ENCODE results near the gene FLRT2.

Gene FLRT2, protein sequence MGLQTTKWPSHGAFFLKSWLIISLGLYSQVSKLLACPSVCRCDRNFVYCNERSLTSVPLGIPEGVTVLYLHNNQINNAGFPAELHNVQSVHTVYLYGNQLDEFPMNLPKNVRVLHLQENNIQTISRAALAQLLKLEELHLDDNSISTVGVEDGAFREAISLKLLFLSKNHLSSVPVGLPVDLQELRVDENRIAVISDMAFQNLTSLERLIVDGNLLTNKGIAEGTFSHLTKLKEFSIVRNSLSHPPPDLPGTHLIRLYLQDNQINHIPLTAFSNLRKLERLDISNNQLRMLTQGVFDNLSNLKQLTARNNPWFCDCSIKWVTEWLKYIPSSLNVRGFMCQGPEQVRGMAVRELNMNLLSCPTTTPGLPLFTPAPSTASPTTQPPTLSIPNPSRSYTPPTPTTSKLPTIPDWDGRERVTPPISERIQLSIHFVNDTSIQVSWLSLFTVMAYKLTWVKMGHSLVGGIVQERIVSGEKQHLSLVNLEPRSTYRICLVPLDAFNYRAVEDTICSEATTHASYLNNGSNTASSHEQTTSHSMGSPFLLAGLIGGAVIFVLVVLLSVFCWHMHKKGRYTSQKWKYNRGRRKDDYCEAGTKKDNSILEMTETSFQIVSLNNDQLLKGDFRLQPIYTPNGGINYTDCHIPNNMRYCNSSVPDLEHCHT
- long read RNA-seq, donor 1, full-length matches to known transcripts = 7 of 14 reads
- long read RNA-seq, donor 1, partial matches to known transcripts = 7 of 14 reads
- long read RNA-seq, donor 1, other reads (novel, unspliced or antisense) = 0 of 14 reads
- long read RNA-seq, donor 2, full-length matches to known transcripts = 1 of 6 reads
- long read RNA-seq, donor 2, partial matches to known transcripts = 0 of 6 reads
- long read RNA-seq, donor 2, other reads (novel, unspliced or antisense) = 5 of 6 reads
- long read RNA-seq, donor 3, full-length matches to known transcripts = 2 of 17 reads
- long read RNA-seq, donor 3, partial matches to known transcripts = 6 of 17 reads
- long read RNA-seq, donor 3, other reads (novel, unspliced or antisense) = 9 of 17 reads
- long read RNA-seq, donor 4, full-length matches to known transcripts = 8 of 34 reads
- long read RNA-seq, donor 4, partial matches to known transcripts = 13 of 34 reads
- long read RNA-seq, donor 4, other reads (novel, unspliced or antisense) = 13 of 34 reads
- long read RNA-seq, donor 5, full-length matches to known transcripts = 3 of 10 reads
- long read RNA-seq, donor 5, partial matches to known transcripts = 0 of 10 reads
- long read RNA-seq, donor 5, other reads (novel, unspliced or antisense) = 7 of 10 reads
- long read RNA-seq, donor 6, full-length matches to known transcripts = 2 of 19 reads
- long read RNA-seq, donor 6, partial matches to known transcripts = 17 of 19 reads
- long read RNA-seq, donor 6, other reads (novel, unspliced or antisense) = 0 of 19 reads
- long read RNA-seq, donor 7 = 0 reads
- long read RNA-seq, donor 8, full-length matches to known transcripts = 6 of 32 reads
- long read RNA-seq, donor 8, partial matches to known transcripts = 26 of 32 reads
- long read RNA-seq, donor 8, other reads (novel, unspliced or antisense) = 0 of 32 reads

GRCh38 chr14:85529803-85530574 lies at the start of gene FLRT2:
Gene FLRT2, plus strand, starts transcription at chr14:85530144. Its CDS starts 91,371 bp downstream, at chr14:85621515.
- DNase-seq = peak; percentile 78

- no peak for DNase-seq
Observed at GRCh38 chr14:85481471-85481870, 48.5 kb upstream of the FLRT2 start.

DNA sequence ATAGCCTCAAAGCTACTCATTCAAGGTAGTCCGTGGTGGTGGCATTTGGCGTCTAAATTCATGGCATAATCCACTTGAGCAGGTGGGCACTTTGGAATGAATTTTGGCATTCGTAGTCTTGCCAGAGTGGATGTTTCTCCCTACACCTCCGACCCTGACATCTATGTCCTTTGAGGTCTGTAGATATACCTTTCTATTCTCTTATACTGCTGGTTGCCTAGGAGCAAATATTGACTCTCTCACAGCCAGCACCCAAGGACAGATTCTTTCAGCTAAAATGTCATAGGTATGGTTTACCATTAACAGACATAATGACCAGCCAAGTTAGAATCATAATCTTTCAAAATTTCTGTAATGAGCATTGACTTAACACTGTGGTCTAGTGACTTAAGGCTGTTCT lies 47.4 kb upstream of the FLRT2 start:
- no peak for DNase-seq

DNA sequence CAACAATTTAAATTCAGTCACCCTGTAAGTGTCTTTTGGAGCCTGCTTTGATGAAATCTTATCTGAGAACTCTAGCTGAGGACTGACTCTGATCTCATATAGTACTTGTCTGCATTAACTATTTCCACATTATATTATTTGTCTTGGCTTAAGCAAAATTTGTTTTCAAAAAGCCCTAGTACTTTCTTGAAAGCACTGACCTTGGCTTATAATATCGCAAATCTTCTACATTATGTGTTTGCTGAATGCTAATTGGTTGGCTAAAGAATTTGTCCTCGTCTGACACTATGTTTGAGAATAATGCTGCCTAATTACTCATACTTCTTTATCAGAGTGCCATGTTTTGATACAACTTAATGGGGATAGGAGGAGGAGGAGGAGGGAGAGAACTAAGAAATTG lies 46.9 kb upstream of the FLRT2 start:
- DNase-seq = no peak

- no peak for DNase-seq
Observed at GRCh38 chr14:85483652-85484051, 46.3 kb upstream of the FLRT2 start.

- DNase-seq = no peak
Observed at GRCh38 chr14:85487215-85487614, 42.7 kb upstream of the FLRT2 start.

- DNase-seq = no peak
Observed at GRCh38 chr14:85501751-85502150, 28.2 kb upstream of the FLRT2 start.

DNA sequence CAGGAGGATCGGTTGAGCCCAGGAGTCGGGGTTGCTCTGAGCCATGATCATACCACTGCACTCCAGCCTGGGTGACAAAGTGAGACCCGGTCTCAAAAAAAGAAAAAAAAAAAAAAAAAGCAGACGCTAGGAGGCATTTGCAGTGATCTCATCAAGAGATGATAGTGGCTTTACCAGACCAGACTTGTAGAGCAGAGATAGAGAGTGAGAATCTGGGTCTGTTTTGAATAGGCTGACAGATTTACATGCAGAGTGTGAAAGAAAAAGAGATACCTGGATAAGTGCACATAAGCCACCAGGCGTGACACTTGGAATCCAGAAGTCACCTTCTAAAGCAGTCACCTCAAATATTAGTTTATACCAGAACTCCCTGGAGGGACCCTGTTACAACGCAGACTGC lies 21.1 kb upstream of the FLRT2 start:
- DNase-seq = no peak

DNA sequence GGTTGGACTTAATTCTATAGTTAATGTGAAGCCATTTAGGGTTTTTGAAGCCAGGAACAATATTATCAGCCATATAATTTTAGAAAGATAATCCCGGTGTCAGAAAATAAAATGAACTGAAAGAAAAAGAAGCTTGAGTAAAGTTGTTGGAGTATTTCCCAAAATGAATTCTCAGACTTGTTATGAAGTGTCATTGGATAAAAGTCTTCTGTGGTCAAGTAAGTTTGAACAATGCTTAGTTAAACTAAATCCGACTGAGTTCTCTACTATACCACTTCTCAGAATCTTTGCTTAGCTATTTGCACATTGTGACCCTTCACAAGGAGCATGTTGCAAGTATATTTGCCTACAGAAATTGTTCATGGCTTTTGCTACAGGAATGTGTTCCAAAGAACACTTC lies 17.5 kb upstream of the FLRT2 start:
- no peak for DNase-seq

DNA sequence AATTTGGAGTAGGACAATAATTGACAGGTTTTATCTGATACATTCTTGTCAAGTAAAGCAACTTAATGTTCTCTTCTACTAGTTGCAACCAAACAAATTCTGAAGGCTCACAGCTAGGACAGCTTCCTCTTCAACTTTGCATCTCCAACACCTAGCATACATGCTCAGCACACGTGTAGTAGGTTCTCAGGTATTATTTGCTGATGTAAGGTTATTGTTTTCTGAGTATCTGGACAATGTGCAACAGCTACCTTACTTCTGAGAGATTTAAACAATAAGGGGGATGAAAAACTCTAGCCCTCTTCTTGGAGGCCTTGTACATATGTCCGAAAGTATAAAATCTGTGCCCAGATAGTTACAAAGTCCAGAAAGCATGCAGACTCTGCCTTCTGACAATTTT lies 15.5 kb upstream of the FLRT2 start:
- no peak for DNase-seq

- DNase-seq = no peak
Observed at GRCh38 chr14:85516239-85517113, 13.5 kb upstream of the FLRT2 start.

GRCh38 chr14:85517114-85517688 lies 12.7 kb upstream of the FLRT2 start:
- no peak for DNase-seq

GRCh38 chr14:85519661-85520305 lies 10.2 kb upstream of the FLRT2 start:
- no peak for DNase-seq

DNA sequence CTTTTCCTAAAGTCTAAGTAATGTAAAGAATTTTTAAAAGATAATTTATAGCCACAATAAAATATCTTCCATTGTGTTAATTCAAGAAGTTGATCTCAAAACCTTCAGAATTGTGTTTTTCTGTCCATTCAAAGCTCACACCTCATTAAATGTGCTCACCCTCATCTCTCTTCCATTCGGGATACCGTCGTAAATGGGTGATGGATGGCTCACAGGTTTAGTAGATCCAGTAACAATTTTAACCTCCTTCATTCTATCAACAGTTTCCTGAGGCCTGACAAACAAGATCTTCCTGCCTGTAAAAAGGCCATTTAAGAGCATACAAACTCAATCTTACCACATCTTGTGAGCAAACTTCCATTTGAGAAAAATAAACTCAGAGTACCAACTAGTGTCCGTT lies 9.4 kb upstream of the FLRT2 start:
- DNase-seq = no peak

GRCh38 chr14:85523624-85524023 lies 6.3 kb upstream of the FLRT2 start:
- no peak for DNase-seq

DNA sequence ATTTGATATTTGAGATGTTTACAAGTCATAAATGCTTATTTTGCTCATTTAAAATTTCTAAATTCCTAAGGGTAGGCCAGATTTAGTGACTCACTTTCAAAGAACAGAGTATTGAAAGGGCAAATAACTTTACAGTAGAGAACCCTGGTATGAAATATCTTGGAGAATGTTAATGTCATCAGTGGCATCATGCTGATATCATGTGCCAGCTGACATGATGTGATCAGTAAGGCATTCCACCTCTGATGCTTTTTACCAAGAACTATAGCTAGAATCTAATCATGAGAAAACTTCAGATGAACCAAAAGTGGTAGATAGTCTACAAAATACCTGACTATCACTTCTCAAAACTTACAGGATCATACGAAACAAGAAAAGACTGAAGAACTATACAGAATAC lies 2.9 kb upstream of the FLRT2 start:
- DNase-seq = no peak

DNA sequence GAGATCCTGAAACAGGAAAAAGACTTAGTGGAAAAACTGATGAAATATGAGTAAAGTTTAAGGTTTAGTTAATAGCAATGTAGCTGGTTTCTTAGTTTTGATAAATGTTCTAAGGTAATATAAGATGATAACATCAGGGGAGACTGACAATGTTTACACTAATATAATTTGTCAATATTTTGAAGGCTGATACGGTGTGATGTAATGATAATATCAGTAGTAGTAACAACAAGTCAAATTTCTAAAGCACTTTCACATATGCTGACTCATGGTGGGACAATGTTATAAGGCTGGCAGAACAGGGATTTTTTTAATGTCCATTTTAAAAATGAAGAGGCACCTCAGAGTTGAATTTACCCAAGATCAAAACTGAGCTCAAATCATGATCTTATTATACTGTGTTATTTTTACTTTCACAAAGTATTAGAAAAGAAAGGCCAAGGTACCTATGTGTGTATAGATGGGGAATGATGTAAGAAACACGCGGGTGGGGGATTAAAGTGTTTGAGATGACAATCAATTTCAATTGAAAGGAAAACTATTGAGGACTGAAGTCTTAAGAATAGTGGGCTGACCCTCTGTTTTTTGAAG lies 2.4 kb upstream of the FLRT2 start:
- DNase-seq = no peak

DNA sequence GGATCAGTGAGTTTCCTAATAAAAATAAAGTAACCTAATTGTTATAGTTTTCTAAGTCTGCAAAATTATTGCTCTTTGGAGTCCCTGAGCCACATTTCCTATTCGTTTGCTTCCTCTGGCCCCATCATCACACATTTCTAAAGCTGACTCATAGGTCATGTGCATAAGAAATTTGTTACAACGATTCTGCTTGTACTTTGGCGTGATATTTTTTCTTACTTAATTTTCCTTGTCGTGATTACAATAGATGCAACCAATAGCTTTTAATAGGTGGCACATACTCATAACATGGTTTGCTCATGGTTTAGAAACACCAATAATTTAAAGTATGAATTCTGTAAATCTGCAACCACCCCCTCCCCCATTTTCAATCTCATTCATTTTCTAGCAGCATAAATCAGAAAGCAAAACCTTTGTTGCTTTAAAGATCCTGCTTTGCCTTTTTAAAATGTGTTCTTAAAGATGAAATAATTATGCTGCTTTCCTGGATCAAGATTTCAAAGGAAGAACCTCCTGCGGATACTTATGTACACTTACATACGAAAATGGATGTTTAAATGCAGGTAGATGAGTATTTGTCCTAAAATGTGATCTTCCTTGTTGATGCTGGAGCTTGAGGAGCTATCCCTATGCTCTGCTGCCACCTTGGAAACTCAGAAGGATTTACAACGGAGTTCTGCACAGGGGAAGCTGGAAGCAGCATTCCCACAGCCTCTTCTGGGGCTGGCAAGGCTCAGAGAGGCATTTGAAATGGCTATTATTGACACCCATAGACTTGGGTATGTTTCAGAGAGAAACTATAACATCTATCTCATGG lies 1.7 kb upstream of the FLRT2 start:
- DNase-seq = no peak

Measured in right kidney (tissue), 9 donors.